Ishikawa (cell line): ENCODE results near the gene ARPP21.

ENCODE experiments used
- CEBPB ChIP-seq: IDR thresholded peaks from 2 replicates; pipeline ENCODE4 v1.6.1; 2012
- CREB1 ChIP-seq: IDR thresholded peaks from 2 replicates; pipeline ENCODE4 v1.6.1; 2012; ENCODE audit warnings: low read depth
- EGR1 ChIP-seq: IDR thresholded peaks from 2 replicates; pipeline ENCODE4 v1.6.1; 2012
- EP300 ChIP-seq: IDR thresholded peaks from 2 replicates; pipeline ENCODE4 v1.6.1; 2012; ENCODE audit warnings: borderline replicate concordance
- FOXM1 ChIP-seq: IDR thresholded peaks from 2 replicates; pipeline ENCODE4 v1.6.1; 2012; ENCODE audit warnings: low read depth, borderline replicate concordance
- NFIC ChIP-seq: IDR thresholded peaks from 2 replicates; pipeline ENCODE4 v1.6.1; 2012
- RAD21 ChIP-seq: IDR thresholded peaks from 2 replicates; pipeline ENCODE4 v1.6.1; 2012; ENCODE audit warnings: low read depth
- REST ChIP-seq: IDR thresholded peaks from 2 replicates; pipeline ENCODE4 v1.6.1; 2012; ENCODE audit warnings: low read depth, mild to moderate bottlenecking
- TAF1 ChIP-seq: IDR thresholded peaks from 2 replicates; pipeline ENCODE4 v1.6.1; 2012; ENCODE audit warnings: low read depth, mild to moderate bottlenecking
- TCF12 ChIP-seq: IDR thresholded peaks from 2 replicates; pipeline ENCODE4 v1.6.1; 2012; ENCODE audit warnings: low read depth
- TEAD4 ChIP-seq: IDR thresholded peaks from 2 replicates; pipeline ENCODE4 v1.6.1; 2012
- YY1 ChIP-seq: IDR thresholded peaks from 2 replicates; pipeline ENCODE4 v1.6.1; 2012; ENCODE audit warnings: low read depth
- ZBTB7A ChIP-seq: IDR thresholded peaks from 2 replicates; pipeline ENCODE4 v1.6.1; 2012; ENCODE audit warnings: low read depth
- TF ChIP-seq, protein P1 (sequence below): IDR thresholded peaks from 2 replicates; pipeline ENCODE4 v1.6.1; 2012
- TF ChIP-seq, protein P2 (sequence below): IDR thresholded peaks from 2 replicates; pipeline ENCODE4 v1.6.1; 2012

The ARPP21 gene

DNA sequence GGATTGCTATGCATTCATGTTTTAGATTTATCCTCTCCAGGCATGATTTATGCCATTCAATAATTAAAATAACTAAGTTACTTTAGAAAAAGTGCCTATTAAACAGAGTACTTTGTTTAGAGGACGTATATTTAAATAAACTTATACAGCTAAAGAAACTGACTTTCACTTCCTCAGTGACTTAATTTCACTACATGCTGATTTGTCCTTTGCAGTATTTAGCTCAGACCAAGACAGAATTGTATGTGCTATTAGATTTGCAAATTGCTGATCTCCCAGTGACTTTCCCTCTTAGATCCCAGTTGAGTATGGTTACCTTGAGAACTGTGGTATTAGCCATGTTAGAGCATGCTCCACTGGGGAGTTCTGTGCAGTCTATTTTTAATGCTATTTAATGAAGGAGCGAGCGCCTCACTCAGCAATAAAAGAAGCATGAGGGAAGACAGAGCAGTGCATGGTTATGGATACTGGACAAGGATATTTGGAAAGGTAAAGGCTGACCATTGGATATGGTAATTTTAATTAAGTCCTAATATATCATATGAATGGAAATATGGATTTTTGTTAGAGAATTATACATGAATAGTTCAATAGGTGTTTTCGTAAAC lies 2.7 kb downstream of the ARPP21 start:
- no peak for TF ChIP-seq EGR1
- TF ChIP-seq REST, result no peak
- no peak for TF ChIP-seq CREB1
- TF ChIP-seq ZBTB7A, result no peak
- TF ChIP-seq NFIC, result no peak
- TF ChIP-seq EP300, result no peak
- TF ChIP-seq FOXM1, result no peak
- TF ChIP-seq TEAD4, result no peak

GRCh38 chr3:35643495-35643894 lies 4.2 kb downstream of the ARPP21 start:
- TF ChIP-seq CREB1, result no peak
- no peak for TF ChIP-seq FOXM1
- TF ChIP-seq ZBTB7A, result no peak
- TF ChIP-seq TAF1, result no peak
- no peak for TF ChIP-seq YY1
- TF ChIP-seq NFIC, result no peak
- TF ChIP-seq, protein P1, sequence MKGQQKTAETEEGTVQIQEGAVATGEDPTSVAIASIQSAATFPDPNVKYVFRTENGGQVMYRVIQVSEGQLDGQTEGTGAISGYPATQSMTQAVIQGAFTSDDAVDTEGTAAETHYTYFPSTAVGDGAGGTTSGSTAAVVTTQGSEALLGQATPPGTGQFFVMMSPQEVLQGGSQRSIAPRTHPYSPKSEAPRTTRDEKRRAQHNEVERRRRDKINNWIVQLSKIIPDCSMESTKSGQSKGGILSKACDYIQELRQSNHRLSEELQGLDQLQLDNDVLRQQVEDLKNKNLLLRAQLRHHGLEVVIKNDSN, result no peak
- no peak for TF ChIP-seq TEAD4
- no peak for TF ChIP-seq REST
- no peak for TF ChIP-seq EP300
- TF ChIP-seq, protein P2, sequence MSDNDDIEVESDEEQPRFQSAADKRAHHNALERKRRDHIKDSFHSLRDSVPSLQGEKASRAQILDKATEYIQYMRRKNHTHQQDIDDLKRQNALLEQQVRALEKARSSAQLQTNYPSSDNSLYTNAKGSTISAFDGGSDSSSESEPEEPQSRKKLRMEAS, result no peak
- TF ChIP-seq RAD21, result no peak
- TF ChIP-seq EGR1, result no peak
- no peak for TF ChIP-seq CEBPB
- TF ChIP-seq TCF12, result no peak

GRCh38 chr3:35644451-35644850 lies 5.1 kb downstream of the ARPP21 start:
- TF ChIP-seq NFIC (no peak), CREB1 (no peak), TCF12 (no peak), FOXM1 (no peak), REST (no peak), YY1 (no peak), ZBTB7A (no peak), EGR1 (no peak), CEBPB (no peak), TAF1 (no peak), TEAD4 (no peak)
- TF ChIP-seq, protein P2, result no peak
- TF ChIP-seq, protein P1, result no peak

GRCh38 chr3:35645189-35645588 lies 5.9 kb downstream of the ARPP21 start:
- TF ChIP-seq EP300 (no peak), TCF12 (no peak), RAD21 (no peak), YY1 (no peak), CREB1 (no peak), ZBTB7A (no peak), REST (no peak), EGR1 (no peak), FOXM1 (no peak), TEAD4 (no peak), CEBPB (no peak), TAF1 (no peak), NFIC (no peak)
- TF ChIP-seq, protein P2, result no peak
- TF ChIP-seq, protein P1, result no peak
